Stimulated activated CD8-positive, alpha-beta memory T cell treated with anti-CD3 and anti-CD28 coated beads, Interleukin-2, amount 100 ng/mL, for 1 hour (primary cell): ENCODE measurements around the gene RHOBTB1.
"Not testable (repeated sequence)": the region's sequence is repeated elsewhere in the genome, so short reads cannot be mapped to it uniquely, and the experiment has no call there.

Experiments
- DNase-seq, 2 donors: peaks; one replicate each; pipeline ENCODE4 v3.0.0-alpha.2; 2020; ENCODE audit warnings: low read depth in 2 of 2

RHOBTB1 gene

GRCh38 chr10:60906825-60907224, 37.2 kb downstream of the RHOBTB1 start:
- DNase-seq, result not testable (repeated sequence)

- no peak for DNase-seq
These were observed 37.6 kb downstream of the RHOBTB1 start for GRCh38 chr10:60906411-60906810.

GRCh38 chr10:60905580-60905979, 38.4 kb downstream of the RHOBTB1 start:
- no peak for DNase-seq

- no peak for DNase-seq
These were observed 40.9 kb downstream of the RHOBTB1 start for GRCh38 chr10:60903096-60903495.

GRCh38 chr10:60901561-60902235, 42.3 kb downstream of the RHOBTB1 start:
- no peak for DNase-seq

GRCh38 chr10:60899266-60899665, 44.7 kb downstream of the RHOBTB1 start:
- no peak for DNase-seq

- DNase-seq, result no peak
These were observed 45.7 kb downstream of the RHOBTB1 start for GRCh38 chr10:60898321-60898720.

GRCh38 chr10:60896810-60897209, 47.2 kb downstream of the RHOBTB1 start:
- no peak for DNase-seq

GRCh38 chr10:60896033-60896432, 48.0 kb downstream of the RHOBTB1 start:
- DNase-seq, result no peak

GRCh38 chr10:60894786-60895185, 49.2 kb downstream of the RHOBTB1 start:
- no peak for DNase-seq

- no peak for DNase-seq
These were observed 50.8 kb downstream of the RHOBTB1 start for GRCh38 chr10:60893231-60893630.

- DNase-seq, result no peak
These were observed 51.4 kb downstream of the RHOBTB1 start for GRCh38 chr10:60892571-60892970.

- DNase-seq, result no peak
These were observed 53.2 kb downstream of the RHOBTB1 start for GRCh38 chr10:60890811-60891210.

- no peak for DNase-seq
These were observed 60.8 kb downstream of the RHOBTB1 start for GRCh38 chr10:60883187-60883586.

- DNase-seq, result no peak
These were observed 65.8 kb downstream of the RHOBTB1 start for GRCh38 chr10:60878224-60878623.

GRCh38 chr10:60877777-60878120, 66.2 kb downstream of the RHOBTB1 start:
- no peak for DNase-seq

GRCh38 chr10:60877061-60877776, 66.8 kb downstream of the RHOBTB1 start:
- DNase-seq, result no peak

- DNase-seq, result no peak
These were observed 70.2 kb downstream of the RHOBTB1 start for GRCh38 chr10:60873758-60874157.

GRCh38 chr10:60872451-60872850, 71.5 kb downstream of the RHOBTB1 start:
- DNase-seq, result no peak

- no peak for DNase-seq
These were observed 72.8 kb downstream of the RHOBTB1 start for GRCh38 chr10:60871215-60871614.

- no peak for DNase-seq
These were observed 73.2 kb downstream of the RHOBTB1 start for GRCh38 chr10:60870803-60871202.

- no peak for DNase-seq
These were observed 73.6 kb downstream of the RHOBTB1 start for GRCh38 chr10:60870416-60870728.

- DNase-seq, result no peak
These were observed 74.2 kb downstream of the RHOBTB1 start for GRCh38 chr10:60869652-60870415.
